Measurements from ENCODE around the gene SLCO3A1.

The SLCO3A1 gene

GRCh38 chr15:91849749-91850161, 3.8 kb upstream of the SLCO3A1 start:
- TF ChIP-seq CTCF (IDR thresholded peaks at IDR 0.05; ENCODE audit: insufficient read depth, low read depth, low read length, missing control alignments): peak; percentile 73
- H3K4me3 ChIP-seq (ENCODE audit: low read length): no peak overlapping the region
- DNase-seq (ENCODE audit: low read depth): peak; percentile 74

GRCh38 chr15:91852741-91853510, 582 bp upstream of the SLCO3A1 start:
- H3K4me3 ChIP-seq (ENCODE audit: low read length): peak overlapping the region; percentile 68
- TF ChIP-seq CTCF (IDR thresholded peaks at IDR 0.05; ENCODE audit: insufficient read depth, low read depth, low read length, missing control alignments): peak; percentile 42
- DNase-seq (ENCODE audit: low read depth): peak; percentile 57

- peak overlapping the region; percentile 53 for H3K4me3 ChIP-seq (ENCODE audit: low read length)
- no peak for TF ChIP-seq CTCF (IDR thresholded peaks at IDR 0.05; ENCODE audit: insufficient read depth, low read depth, low read length, missing control alignments)
- peak; percentile 39 for DNase-seq (ENCODE audit: low read depth)
Measured at GRCh38 chr15:91853948-91854638, 585 bp downstream of the SLCO3A1 start.

GRCh38 chr15:91854639-91854990, 1.1 kb downstream of the SLCO3A1 start:
- no peak for TF ChIP-seq CTCF (IDR thresholded peaks at IDR 0.05; ENCODE audit: insufficient read depth, low read depth, low read length, missing control alignments)
- peak; percentile 39 for DNase-seq (ENCODE audit: low read depth)
- H3K4me3 ChIP-seq (ENCODE audit: low read length): peak overlapping the region; percentile 53

GRCh38 chr15:91855241-91855640, 1.7 kb downstream of the SLCO3A1 start:
- DNase-seq (ENCODE audit: low read depth): no peak
- no peak for TF ChIP-seq CTCF (IDR thresholded peaks at IDR 0.05; ENCODE audit: insufficient read depth, low read depth, low read length, missing control alignments)
- peak overlapping the region; percentile 53 for H3K4me3 ChIP-seq (ENCODE audit: low read length)

GRCh38 chr15:91855684-91856489, 2.4 kb downstream of the SLCO3A1 start:
- peak; percentile 76 for TF ChIP-seq CTCF (IDR thresholded peaks at IDR 0.05; ENCODE audit: insufficient read depth, low read depth, low read length, missing control alignments)
- peak; percentile 79 for DNase-seq (ENCODE audit: low read depth)
- H3K4me3 ChIP-seq (ENCODE audit: low read length): no peak overlapping the region

Data from epithelial cell of esophagus (primary cell).